NT2/D1 (cell line): ENCODE results near the gene ABO.
"Not testable (repeated sequence)": the region's sequence is repeated elsewhere in the genome, so short reads cannot be mapped to it uniquely, and the experiment has no call there.

Experiments
- SUZ12 ChIP-seq: IDR thresholded peaks from 2 replicates; pipeline ENCODE4 v1.6.1; 2011; ENCODE audit not compliant: insufficient read length, insufficient read depth; ENCODE audit errors: extremely low read depth
- YY1 ChIP-seq: IDR thresholded peaks from 2 replicates; pipeline ENCODE4 v1.6.1; 2011; ENCODE audit not compliant: insufficient read length, insufficient read depth
- ZNF274 ChIP-seq: IDR thresholded peaks from 2 replicates; pipeline ENCODE4 v1.6.1; 2011; ENCODE audit warnings: mild to moderate bottlenecking, low read depth, low read length

GRCh38 chr9:133231934-133232568 lies 43.0 kb downstream of the ABO start:
- not testable (repeated sequence) for TF ChIP-seq ZNF274, YY1, SUZ12
